Stimulated activated CD8-positive, alpha-beta memory T cell treated with anti-CD3 and anti-CD28 coated beads, Interleukin-7, amount 100 ng/mL, for 4 hours (primary cell): ENCODE data around the gene SLCO1A2.

Experiments
- DNase-seq, 2 donors: peaks; one replicate each; pipeline ENCODE4 v3.0.0-alpha.2; 2020; ENCODE audit warnings: low read depth in 2 of 2

Gene SLCO1A2

DNA sequence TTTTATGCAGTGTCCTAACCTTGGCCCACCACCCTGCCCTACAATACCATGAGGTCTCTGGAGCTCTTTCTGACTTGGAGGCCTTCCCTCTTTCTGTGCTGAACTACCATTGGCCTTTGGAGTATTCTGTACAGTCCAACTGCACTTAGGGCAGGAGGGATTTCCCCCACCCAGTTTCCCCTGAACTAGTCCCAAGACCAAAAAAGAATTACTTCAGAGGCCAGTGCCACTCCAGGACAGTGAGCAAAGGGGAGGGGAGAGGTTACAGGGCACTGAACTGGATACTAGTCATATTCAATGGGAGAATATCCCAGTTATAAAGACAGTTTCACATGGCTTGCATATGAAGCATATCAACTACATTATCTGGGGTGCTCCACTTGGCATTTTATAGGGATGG, 6.1 kb downstream of the SLCO1A2 start:
- no peak for DNase-seq

DNA sequence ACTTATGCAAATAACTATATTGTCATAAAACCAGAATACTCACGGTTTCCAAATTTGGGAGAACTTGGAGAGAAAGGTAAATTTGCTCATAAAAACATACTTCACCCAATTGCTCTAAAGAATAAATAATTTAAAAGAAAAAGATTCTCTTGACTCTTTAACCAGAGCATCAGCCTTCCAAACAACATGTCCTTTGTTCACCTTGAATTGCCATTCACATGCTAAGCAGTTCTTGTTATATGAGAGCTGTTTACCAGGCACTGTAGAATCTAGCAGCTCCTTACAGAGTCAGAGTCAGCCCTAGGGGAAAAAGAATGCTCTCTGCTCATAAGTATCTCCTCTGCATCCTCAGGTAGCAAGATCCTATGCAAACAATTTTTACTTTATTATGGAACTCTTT, 10.2 kb downstream of the SLCO1A2 start:
- no peak for DNase-seq

DNA sequence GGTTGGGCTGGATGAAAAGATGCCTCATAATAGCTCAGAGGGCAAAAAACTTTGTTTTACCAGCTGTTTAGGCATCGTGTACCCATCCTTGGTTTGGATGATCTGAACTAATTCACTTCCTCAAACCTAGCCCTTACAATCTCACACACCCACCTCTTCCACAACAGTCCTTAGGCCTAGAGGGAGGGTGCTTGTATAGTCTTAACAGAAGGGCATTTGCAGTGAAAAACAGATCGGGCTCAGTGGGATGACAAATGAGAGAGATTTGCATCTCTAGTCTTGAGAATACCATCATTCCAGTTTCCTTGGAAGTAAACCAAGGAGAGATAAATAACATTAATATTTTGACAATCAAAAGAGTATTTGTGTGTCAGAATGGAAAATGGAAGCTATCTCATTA, 11.0 kb downstream of the SLCO1A2 start:
- no peak for DNase-seq

DNA sequence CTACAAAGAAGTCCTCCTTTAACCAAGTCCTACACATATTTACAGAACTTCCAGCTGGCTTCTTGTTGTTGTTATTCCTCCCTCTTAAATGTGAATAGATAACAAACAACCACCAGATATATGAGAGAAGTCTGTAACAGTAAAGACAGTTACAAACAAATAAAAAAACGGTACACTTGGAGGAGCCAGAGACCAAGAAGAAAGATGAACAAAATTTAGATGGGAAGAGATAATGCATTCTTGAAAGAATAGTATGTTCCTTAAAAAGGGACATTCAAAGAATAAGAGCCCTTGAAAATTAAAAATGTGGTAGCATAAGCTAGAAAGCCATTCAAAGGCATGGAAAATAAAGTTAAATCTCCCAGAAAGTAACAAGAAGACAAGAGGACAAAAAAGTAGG, 25.9 kb downstream of the SLCO1A2 start:
- no peak for DNase-seq

DNA sequence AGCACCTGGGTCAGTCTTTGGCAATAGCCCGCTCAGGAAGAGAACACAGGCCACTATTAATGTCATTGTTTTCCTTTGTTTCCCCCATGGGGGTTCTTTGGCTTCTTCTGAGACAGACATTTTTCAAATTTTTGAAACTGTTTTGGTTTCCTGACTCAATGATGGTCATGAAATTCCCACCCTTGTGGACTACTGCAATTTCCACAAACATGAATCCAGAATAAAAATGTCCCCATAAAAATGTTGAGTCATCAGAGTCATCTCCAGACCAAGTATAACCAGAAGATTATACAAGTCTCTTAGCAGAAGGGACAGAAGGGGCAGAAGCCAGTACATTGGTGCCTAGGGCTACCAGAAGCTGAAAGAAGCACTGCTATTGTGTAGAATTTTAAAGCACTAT, 29.1 kb downstream of the SLCO1A2 start:
- no peak for DNase-seq

DNA sequence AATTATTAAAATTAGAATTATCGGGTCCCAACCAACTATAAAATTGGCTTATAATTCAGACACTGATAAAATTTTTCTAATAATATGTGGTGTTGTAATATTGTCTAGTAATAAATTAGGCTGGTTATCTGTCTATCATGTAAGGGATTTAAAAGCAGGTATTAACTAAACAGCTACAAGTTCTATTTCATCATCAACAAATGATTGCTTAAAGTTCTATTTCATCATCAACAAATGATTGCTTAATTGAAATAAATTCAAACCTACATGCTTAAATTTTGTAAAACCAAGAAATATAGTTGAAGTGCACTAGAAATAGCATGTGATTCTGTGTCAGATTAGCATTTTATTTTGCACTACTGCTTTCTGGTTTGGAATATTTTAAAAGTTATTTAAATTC, 34.1 kb downstream of the SLCO1A2 start:
- DNase-seq: no peak

DNA sequence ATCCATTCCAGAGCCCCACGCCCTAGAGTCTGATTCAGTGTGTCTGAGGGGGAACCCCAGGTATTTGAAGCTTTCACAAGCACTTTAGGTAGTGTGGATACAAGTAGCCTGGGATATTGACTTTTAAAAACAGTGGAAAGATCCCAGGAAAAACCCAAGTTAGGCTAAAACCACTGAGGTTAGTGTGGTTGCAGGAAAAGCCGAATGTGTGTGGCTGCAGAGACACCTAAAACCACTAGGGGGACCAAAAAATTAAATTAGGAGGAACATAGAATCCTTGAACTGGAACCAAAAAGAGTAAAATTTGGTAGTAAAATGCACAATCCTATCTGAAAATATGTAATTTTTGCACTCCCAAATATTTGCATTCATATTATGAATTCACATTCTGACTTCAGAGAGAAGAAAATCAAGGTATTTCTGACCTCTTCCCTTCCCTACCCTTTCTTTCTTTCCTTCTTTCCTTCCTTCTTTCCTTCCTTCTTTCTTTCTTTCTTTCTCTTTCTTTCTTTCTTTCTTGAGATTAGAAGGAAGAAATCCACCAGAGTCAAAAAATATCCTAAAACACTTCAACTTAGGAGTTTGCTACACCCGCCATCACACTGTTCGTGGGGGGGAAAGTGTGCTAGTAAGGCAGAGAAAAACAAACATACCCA, 37.8 kb downstream of the SLCO1A2 start:
- no peak for DNase-seq

DNA sequence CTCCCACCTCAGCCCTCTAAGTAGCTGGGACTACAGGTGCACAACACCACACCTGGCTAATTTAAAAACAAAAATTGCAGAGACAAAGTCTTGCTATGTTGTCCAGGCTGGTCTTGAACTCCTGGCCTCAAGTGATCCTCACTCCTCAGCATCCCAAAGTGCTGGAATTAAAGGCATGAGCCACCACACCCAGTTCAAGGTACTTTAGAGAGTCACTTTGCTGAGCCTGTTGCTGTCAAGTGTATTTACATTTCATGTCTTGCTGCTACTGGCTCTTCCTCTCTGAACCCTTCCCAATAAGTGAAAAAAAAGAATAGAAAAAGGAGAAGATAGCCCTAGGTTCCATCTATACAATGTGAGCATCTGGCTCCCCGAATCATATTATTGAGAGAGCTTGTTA, 38.4 kb downstream of the SLCO1A2 start:
- DNase-seq: no peak

DNA sequence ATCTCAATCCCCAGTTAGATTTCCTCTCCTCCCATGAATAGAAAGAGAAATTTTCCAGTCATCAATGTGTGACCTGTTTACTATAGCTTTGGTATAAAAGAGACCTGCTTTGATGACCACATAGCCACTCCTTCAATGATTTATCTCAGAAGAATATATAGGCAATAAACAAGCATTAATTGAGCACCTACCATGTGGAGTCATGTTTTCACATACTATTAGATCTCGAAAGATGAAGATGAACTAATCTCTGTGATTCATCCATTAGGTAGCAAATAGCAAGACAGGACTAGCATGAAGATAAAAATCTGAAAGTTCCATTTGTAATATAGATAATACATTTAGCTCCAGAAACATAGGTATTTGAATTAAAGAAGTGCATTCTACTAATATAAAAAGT, 40.5 kb downstream of the SLCO1A2 start:
- no peak for DNase-seq

DNA sequence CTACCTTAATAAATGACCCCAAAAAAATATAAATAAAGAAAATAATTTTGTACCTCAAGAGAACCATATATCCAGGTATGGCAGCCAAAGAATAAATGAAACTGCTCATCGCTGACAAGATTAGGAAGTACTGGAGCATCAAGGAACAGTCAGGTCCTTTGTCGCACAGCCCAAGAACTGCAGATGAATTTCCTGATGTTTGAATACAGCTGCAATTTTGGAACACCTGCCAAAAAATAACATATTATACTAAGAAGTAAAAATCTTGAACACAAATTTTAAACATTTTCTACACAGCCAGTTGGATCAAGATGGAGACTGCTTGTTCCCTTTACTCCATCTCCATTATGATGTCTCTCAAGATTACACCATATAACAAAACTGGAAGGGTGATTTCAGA, 42.6 kb downstream of the SLCO1A2 start:
- DNase-seq: no peak

DNA sequence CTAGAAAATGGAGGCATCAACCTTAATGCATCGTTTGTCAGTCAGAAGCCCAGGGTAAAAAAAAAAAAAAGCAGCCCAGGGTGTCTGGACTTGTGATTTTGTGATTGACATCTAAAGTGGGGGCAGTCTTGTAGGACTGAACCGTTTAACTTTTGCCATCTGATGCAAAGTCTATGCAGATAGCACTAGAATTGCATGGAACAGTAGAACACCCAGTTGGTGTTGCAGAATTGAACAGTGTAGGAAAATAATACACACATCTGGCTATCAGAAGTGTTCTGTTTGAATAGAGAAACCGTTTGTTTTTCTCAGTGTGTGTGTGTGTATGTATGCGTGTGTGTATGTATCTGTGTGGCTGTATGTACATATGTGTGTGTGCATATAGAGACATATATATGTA, 45.0 kb downstream of the SLCO1A2 start:
- no peak for DNase-seq

DNA sequence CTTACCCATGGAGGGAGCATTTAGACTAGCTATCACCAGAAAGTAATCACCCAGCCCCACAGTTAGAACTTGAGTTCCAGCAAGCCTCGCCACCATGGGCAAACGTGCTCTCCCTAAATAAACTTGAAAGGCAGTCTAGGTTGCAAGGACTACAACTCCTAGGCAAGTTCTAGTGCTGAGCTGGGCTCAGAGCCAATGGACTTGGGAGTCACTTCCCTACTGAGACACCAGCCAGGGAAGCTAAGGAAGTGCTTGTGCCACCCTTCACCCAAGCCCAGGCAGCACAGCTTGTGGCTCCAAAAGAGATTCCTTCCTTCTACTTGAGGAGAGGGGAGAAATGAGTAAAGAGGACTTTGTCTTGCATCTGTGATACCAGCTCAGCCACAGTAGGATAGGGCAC, 57.9 kb downstream of the SLCO1A2 start:
- no peak for DNase-seq

DNA sequence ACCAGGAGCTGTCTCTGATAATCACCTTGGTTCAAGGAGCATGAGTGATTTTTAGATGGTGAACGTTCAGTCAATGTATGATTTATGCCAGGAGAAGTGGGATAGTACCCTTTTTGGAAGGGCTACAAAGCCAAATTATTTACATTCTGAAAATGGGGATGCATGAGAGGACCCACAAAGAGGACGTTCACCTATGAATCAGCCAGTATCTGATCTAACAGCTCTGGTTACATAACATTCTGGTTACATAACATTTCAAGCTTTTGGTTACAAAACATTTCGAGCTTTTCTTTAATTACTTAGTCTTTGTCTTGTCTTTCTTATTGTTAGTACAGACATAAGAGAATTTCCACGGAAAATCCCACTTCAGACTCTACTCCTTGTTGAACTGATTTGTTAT, 68.8 kb downstream of the SLCO1A2 start:
- DNase-seq: no peak

DNA sequence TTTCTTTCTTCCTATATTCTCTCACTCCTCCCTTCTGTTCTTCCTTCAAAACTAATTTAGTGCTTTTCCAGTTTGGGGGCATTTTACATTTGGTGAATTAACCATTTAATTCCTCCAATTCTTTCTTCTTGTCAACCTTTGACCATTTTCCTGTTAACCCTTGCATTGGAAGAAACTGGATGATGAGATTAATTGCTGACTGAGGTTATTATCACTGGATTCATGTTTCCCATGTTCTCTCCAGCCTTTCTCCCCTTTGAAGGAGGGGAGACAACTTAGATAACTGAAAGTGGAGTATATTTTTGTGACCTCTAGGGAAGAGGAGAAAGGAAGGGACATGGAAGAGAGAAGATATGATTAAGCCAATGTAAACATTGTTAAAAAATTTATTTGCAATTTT, 70.5 kb downstream of the SLCO1A2 start:
- DNase-seq: no peak

DNA sequence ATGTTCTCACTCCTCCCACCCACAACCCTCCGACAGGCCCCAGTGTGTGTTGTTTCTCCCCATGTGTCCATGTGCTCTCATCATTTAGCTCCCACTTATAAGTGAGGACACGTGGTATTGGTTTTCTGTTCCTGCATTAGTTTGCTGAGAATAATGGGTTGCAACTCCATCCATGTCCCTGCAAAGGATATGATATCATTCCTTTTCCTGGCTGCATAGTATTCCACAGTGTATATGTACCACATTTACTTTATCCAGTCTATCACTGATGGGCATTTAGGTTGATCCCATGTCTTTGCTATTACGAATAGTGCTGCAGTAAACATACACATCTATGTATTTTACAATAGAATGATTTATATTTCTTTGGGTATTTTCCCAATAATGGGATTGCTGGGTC, 77.5 kb downstream of the SLCO1A2 start:
- no peak for DNase-seq

DNA sequence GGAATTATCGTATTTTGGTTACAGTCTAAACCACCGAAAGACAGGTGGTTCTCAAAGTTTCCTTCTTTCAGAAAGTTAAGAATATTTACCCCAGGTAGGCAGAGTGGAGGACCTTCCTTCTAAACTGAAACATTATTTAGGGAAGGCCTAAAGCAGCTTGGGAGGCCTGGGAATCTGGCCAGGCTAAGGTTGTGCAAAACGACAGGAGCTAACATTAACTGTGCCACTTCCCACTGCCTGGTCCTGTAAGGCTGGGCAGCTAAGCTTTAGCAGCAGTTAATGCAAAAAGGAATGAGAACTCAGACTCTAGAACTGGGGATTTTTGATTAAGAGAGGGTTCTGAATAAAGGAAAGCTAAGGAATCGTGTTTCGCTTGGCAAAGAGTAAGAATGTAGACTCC, 82.6 kb downstream of the SLCO1A2 start:
- no peak for DNase-seq

DNA sequence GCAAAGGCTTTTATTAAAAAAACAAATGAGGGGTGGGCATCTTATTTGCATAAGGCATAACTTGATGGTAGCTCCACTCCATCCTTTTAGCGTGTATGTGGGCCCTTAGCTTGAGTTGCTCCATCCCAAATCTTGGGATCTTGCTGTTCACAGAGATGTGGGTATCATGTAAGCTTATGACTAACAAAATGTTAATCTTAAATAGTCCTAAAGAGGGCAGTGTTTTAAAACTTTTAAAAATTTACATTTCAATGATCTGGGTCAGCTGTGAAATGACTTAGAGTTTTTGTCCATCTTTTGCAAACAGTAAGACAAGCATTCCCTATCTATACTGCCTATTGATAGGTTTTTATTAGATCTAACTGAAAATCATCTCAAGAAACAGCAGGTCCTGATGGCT, 86.0 kb downstream of the SLCO1A2 start:
- DNase-seq: no peak

DNA sequence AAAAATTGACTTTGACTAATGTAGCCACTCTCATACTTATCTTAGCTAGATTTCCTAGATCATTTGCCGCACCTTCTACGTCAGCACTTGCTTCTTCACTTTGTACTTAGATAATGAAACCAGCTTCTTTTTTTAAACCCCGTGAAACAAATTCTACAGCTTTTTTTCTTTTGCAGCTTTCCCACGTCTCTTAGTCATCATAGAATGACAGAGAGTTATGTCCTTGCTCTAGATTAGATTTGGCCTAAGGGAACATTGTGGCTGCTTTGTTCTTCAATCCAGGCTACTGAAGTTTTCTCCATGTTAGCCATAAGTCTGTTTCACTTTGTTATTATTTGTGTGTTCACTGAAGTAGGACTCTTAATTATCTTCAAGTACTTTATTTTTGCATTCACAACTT, 94.9 kb downstream of the SLCO1A2 start:
- DNase-seq: no peak

DNA sequence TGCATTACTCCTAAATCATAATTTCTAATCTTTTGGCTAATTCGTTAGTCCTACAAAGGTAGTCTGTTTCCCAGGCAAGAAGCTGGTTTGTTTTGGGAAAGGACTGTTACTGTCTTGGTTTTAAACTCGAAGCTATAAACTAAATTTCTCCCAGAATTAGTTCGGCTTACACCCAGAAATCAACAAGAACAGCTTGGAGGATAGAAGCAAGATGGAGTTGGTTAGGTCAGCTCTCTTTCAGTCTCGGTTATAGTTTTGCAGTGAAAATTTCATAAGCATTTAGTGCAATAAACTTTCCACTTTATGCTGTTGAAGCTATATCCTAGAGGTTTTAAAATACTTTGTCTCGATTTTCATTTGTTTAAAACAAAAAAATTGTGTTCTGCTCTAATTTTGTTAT, 100.3 kb downstream of the SLCO1A2 start:
- no peak for DNase-seq

DNA sequence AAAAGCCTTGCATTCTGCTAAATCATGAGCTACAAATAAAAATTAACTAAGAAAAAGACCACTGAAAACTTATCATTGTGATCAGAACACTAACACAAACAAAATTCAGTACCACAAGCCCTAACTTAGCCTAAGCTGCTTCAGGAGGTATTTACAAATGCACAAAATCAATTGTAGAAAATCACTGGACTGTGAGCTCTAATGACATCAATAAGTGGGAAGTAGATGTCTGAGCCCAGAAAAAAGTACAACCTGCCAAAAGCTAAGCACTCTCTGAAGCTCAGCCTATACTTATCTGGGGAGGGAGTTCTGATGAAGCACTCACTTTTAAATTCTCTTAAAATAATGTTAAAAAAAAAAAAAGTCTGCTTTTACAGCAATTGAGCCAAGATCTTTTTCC, 110.8 kb downstream of the SLCO1A2 start:
- DNase-seq: no peak

DNA sequence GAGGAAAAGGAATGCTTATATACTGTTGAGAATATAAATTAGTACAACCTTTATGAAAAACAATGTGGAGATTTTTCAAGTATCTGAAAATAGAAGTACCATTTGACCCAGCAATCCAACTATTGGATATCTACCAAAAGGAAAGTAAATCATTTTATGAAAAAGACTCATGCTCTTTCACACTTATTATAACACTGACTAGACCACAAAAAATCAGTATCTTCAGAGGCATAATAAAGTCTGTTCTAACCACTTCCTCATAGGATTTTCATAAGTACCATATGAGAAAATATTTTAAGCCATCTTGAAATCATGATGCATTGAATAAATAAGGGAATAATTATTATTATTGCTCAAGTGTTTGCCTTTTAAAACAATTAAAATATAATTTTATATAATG, 112.9 kb downstream of the SLCO1A2 start:
- DNase-seq: no peak

DNA sequence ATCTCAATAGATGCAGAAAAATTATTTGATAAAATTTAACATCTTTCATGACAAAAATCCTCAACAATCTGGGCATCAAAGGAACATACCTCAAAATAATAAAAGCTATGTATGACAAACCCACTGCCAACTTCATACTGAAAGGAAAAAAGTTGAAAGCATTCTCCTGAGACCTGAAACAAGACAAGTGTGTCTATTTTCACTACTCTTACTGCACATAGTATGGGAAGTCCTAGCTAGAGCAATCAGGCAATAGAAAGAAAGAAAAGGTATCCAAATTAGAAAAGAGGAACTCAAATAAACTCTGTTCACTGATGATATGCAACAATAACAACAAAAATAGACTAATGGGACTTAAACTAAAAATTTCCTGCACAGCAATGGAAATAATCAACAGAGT, 113.6 kb downstream of the SLCO1A2 start:
- no peak for DNase-seq

DNA sequence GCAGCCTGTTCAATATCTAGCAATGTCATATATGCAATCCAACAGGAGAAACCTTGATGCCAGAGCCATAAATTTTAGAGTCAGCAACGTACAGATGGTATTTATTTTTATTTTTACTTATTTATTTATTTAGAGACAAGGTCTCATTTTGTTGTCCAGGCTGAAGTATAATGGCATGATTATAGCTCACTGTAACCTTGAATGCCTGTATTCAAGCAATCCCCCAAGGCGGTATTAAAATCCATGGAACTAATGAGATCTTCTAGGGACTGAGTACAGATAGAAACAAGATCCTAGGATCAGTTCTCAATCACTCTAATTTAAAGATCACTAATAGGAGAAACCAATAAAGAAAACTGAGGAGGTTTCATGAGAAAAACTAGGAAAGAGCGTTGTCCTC, 114.5 kb downstream of the SLCO1A2 start:
- DNase-seq: no peak

DNA sequence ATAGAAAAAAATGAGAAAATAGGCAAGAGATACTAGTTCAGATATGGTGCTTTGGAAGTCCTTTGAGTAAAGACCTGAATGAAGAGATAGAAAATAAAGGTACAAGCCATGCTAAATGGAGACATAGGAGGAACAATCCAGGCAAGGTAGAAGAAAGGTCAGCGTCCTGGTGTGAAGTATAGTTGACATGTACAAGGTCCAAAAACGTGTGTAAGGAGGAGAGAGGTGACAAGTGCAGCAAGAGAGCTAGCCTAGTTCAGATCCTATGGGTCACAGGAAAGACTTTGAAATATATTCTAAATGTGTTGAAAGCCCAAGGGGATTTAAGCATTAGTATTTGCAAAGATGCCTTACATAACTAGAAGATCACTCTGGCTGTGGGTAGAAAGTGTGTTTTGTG, 115.5 kb downstream of the SLCO1A2 start:
- DNase-seq: no peak
